Epithelial cell of proximal tubule (primary cell): Measurements from ENCODE around the gene INO80. TPM values are rescaled to one million over a fixed set of nuclear protein-coding genes. Genes with fewer than 3 reads are reported as not detected.

Source experiments
- DNase-seq: peaks from one replicate; pipeline ENCODE4 v3.0.0-alpha.2; 2011; ENCODE audit warnings: low read depth
- H3K4me3 ChIP-seq: 2 replicates; pipeline ENCODE4 v1.5.1; 2011; ENCODE audit warnings: low read depth, mild to moderate bottlenecking, low read length
- total RNA-seq: library from RNA; depleted of rRNA; stranded (reverse); fragments of >200 nt; gene quantifications from 2 replicates; pipeline ENCODE4 v1.2.3, GENCODE V29; 2015
- TF ChIP-seq, protein P1 (sequence below): conservative IDR thresholded peaks from 2 replicates; pipeline ENCODE4 v1.5.1; 2012; ENCODE audit warnings: low read depth, mild to moderate bottlenecking, low read length

INO80 gene
- total RNA-seq, 1 donor from 2014 or later, result 33.8 TPM

DNA sequence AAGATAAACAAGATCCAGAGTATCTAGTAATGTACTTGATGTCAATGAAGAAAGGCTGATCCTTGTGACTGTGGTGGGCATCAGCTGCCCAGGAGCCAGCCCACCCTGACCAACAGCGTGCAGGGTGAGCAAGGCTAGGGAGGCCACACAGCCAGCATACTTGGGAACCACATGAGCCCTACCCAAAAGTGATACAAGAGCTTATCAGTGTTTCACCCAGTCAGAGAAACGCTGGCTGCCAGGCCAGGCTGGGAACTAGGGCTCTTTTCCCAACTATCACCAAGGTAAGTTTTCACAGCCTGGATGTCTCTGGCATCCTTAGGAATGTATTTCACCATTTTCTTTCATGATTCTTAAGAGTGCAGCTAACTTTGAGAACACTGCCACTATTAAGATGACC, 137.9 kb downstream of the INO80 start:
- no peak for DNase-seq
- TF ChIP-seq, protein P1, sequence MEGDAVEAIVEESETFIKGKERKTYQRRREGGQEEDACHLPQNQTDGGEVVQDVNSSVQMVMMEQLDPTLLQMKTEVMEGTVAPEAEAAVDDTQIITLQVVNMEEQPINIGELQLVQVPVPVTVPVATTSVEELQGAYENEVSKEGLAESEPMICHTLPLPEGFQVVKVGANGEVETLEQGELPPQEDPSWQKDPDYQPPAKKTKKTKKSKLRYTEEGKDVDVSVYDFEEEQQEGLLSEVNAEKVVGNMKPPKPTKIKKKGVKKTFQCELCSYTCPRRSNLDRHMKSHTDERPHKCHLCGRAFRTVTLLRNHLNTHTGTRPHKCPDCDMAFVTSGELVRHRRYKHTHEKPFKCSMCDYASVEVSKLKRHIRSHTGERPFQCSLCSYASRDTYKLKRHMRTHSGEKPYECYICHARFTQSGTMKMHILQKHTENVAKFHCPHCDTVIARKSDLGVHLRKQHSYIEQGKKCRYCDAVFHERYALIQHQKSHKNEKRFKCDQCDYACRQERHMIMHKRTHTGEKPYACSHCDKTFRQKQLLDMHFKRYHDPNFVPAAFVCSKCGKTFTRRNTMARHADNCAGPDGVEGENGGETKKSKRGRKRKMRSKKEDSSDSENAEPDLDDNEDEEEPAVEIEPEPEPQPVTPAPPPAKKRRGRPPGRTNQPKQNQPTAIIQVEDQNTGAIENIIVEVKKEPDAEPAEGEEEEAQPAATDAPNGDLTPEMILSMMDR, result no peak

DNA sequence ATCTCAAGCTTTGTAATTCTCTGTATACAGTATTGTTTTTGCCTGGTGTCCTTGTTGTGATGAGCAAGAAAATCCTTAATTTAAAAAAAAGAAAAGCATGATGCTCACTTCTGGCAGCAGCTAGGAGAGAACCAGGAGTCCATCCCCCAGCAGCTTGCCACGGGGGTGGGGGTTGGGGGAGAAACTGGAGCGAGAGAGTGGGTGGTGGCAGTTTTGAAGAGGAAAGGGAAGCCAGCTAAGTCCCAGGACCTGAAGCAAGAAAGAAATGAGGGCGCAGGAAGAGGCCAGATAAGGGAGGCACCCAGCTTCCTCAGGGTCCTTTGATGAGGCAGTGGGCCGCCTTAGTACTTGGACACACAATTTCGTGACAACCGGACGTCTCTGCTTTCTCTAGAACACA, 139.3 kb downstream of the INO80 start:
- no peak for DNase-seq
- no peak overlapping the region for H3K4me3 ChIP-seq
- TF ChIP-seq, protein P1, result no peak

More for the DNA sequence above, 137.9 kb downstream of the INO80 start:
- H3K4me3 ChIP-seq, result no peak overlapping the region

DNA sequence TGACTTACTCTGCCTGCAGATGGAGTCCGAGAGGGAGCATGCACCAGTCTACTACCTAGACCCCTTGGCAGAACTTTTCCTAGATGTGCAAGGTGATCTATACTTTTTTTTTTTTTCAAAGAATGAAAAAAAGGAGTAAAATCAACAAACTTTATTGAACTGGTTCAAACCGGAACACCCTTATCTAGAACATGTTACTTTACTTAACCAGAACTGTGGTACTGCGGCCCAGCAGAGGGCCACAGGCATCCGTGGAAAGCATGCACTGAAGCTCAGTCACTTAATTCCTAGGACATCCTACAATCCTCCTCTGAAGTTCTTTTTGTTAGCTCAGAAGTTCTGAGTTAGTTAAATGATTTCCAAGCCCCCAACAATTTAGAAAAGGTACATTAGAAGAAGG, 141.2 kb downstream of the INO80 start:
- TF ChIP-seq, protein P1, result no peak
- DNase-seq, result no peak
- H3K4me3 ChIP-seq, result no peak overlapping the region

DNA sequence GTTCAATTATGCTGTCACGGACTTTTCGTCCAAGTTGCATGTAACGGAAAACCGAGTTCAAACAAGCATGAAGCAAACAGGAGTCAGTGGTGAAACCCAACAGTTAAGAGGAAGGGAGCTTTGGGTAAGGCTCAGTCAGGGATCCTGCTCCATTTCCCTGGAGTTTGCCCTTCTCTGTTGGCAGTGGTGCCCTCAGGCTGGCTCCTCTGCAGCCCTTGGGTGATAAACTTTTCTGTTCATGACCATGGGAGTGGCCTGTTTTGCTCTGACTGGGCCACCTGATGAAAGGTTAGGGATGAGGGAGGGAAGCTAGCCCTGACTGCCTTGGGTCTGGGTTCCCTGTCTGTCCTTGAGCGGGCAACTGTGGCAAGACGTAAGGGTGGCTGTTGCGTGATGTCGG, 146.7 kb downstream of the INO80 start:
- TF ChIP-seq, protein P1, result no peak
- DNase-seq, result no peak
- H3K4me3 ChIP-seq, result no peak overlapping the region

DNA sequence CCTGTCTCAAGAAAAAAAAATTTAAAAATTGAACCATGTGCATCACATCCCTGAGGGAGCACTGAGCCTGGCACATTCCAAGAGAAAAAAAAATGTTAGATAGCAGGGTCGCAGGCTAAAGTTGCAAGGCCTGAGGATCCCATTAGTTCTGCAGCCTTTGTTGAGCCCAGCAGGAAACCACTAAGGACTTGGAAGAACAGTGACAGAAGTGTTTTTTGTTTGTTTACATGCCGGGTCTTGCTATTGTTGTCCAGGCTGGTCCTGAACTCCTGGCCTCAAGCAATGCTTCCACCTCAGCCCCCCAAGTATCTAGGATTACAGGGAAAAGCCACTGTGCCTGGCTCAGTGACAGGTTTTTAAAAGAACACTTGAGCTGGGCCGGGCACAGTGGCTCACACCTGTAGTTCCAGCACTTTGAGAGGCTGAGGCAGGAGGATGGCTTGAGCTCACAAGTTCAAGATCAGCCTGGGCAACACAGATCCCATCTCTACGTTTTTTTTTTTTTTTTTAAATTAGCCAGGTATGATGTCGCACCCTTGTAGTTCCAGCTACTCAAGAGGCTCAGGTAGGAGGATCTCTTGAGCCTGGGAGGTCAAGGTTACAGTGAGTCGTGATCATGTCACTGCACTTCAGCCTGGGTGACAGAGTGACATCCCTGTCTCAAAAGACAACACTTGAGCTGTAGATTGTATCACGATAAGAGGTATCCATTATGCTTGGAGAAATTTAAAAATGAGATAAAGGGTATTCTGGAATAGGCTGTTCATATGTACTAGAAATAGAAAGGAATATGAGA, 147.6 kb downstream of the INO80 start:
- H3K4me3 ChIP-seq, result no peak overlapping the region
- TF ChIP-seq, protein P1, result no peak
- no peak for DNase-seq

DNA sequence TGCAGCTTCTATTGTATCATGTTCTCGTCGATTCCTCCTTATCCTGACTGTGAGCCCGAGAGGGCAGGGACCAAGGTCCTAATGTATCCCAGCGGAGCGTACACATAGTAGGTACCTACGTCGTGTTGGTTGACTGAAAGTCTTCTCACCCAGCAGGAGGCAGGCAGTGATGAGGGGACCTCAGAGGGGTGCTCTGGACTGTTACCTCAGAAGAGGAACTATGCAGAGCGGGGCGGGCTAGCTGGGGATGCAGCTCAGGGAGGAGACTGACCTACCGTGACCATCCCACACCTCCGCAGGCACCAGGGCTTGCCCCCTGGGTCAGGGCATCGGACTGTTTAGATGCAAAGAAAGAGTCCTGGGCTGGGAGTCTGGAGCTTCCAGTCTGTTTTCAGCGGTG, 151.4 kb downstream of the INO80 start:
- TF ChIP-seq, protein P1, result no peak
- DNase-seq, result no peak

DNA sequence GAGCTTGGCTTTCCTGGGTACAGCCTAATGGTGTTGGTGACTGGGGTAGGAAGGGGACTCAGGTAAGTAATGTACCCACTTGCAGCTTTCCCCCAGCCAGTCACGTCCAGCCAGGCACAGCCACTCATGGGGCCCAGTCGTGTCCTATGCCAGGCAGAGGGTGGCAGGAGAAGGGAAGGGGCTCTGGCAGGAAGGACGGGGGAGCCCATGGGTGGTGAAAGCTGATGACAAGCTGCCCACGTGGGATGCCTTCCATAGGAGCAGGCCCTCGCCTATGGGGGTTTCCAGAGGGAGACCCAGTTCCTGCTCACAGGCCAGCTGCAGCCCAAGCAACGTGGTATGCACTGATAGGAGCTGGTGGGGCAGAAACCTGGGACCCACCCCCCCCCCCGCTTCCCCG, 152.1 kb downstream of the INO80 start:
- no peak overlapping the region for H3K4me3 ChIP-seq

More for the DNA sequence above, 151.4 kb downstream of the INO80 start:
- H3K4me3 ChIP-seq, result no peak overlapping the region

More for the DNA sequence above, 152.1 kb downstream of the INO80 start:
- TF ChIP-seq, protein P1, result no peak
- DNase-seq, result no peak
